ENCODE results near the gene SIRT5. TPM values are rescaled to one million over a fixed set of nuclear protein-coding genes. Genes with fewer than 3 reads are reported as not detected.
A peak's percentile ranks its signal among the peaks of the same experiment; 100 is the strongest.

SIRT5 gene
- total RNA-seq, 1 donor from 2014 or later: 5.7 TPM

DNA sequence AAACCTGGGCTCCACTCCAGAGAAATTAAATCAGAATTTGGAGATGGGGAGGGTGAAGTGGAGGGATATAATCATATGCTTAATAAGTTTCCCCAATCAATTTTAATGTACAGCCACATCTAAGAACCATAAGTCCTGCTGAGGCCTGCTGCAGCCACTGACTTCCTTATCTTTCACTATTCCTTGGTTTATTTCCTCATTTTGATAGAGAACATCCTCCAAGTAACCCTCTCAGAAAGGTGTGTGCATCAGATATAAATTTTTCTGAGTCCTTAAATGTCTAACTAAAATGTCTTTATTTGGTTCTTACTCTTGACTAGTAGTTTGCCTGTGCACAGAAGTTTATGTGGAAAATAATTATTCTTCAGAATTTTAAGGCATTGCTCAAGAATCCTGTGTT is 23.7 kb upstream of the SIRT5 start:
- no peak for DNase-seq (ENCODE audit: low read depth)

DNA sequence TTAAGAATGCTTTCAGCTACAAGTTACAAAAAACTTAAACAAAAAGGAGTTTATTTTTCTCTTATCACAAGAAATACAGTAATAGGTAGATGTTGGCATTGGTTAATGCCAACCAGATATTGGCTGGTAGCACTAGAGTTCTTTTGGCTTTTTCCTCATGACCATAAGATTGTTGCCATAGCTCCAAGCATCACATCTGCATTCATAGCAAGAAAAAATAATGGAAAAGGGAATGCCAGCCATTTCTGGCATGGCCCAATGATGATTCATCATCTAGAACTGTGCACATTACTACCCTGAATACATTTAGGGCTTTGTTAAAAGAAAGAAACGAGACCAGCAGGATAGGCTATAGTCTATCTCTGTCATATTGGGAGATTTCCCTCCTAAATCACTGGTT is 20.8 kb upstream of the SIRT5 start:
- no peak for DNase-seq (ENCODE audit: low read depth)

DNA sequence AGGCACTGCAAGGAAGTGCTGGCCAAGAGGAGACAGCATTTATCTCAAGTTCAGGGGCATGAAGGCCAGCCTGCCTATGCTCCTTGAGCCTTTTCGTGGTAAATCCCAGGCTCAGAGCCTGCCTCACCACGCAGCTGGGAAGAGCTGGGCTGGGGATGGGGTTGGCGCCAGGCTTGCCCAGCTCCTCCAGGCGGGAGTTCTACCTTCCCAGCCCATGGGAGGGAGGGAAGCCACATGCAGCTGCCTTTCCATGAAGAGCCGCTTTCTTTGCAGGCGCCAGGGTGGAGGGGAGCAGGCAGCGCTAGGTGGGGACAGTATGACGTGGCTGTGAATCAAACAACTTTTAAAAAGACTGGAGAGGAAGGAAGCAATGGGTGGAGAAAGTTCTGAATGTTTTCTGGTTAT is 19.5 kb upstream of the SIRT5 start:
- peak; percentile 78 for DNase-seq (ENCODE audit: low read depth)

DNA sequence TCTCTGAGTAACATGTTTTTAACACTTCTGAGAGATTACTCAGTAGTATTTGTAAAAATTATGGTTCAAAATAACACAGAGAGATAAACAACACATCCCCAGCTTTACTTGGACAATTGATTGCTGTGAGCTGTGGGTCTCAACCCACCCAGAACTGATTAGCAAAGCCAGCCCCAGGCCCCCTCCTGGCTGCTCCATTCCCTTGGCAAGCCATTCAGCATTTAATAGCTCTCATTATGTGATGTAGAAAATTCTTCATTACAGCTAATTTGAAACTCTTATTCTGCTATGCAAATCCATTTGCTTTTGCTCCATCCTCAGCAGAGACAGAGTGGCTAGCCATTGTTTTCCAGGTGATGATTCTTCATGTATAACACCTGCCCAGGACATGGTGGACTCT is 16.6 kb upstream of the SIRT5 start:
- no peak for DNase-seq (ENCODE audit: low read depth)

- DNase-seq (ENCODE audit: low read depth): no peak
Observed at GRCh38 chr6:13558718-13559117, 15.7 kb upstream of the SIRT5 start.

GRCh38 chr6:13559251-13559650 is 15.2 kb upstream of the SIRT5 start:
- DNase-seq (ENCODE audit: low read depth): no peak

- no peak for DNase-seq (ENCODE audit: low read depth)
Observed at GRCh38 chr6:13559968-13560650, 14.3 kb upstream of the SIRT5 start.

DNA sequence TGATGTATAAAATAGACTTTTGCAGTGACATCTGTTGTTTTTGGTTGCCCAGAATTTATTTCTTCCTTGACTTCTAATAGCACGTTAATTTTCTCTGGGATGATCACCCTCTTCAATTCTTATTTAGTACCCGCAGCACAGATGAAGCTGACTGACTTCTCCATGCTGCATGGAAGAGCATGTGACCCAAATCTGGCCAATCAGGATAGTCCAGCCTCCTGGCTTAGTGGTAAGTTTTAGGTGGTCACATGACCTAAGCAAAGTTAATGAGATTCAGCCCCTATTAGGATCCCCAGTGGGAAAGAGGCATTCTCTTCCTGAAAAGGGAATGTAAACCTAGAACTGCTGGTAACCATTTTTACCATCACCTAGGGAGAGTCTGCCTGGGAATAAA is 13.8 kb upstream of the SIRT5 start:
- DNase-seq (ENCODE audit: low read depth): no peak

GRCh38 chr6:13561624-13562267 is 12.7 kb upstream of the SIRT5 start:
- DNase-seq (ENCODE audit: low read depth): no peak

DNA sequence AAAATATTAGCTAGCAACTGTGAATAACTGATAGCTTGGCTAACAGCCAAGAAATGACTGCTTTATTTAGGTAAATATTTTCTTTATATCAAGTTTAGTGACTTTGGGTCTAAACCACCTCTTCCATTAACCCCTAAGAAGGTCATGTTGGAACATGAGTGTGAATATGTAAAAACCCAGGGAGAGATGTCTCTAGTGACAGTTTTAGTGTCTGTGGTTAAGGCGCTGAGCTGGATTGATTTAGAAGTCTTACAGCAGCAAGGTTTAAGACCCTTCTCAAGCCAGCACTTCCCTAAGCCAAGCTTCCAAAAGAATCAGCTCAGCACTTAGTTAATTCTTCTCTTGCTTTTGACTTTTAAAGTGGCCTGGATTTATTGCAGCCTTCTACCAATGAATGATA is 11.4 kb upstream of the SIRT5 start:
- DNase-seq (ENCODE audit: low read depth): no peak

- no peak for DNase-seq (ENCODE audit: low read depth)
Observed at GRCh38 chr6:13565921-13566320, 8.5 kb upstream of the SIRT5 start.

GRCh38 chr6:13566500-13566899 is 7.9 kb upstream of the SIRT5 start:
- DNase-seq (ENCODE audit: low read depth): no peak

DNA sequence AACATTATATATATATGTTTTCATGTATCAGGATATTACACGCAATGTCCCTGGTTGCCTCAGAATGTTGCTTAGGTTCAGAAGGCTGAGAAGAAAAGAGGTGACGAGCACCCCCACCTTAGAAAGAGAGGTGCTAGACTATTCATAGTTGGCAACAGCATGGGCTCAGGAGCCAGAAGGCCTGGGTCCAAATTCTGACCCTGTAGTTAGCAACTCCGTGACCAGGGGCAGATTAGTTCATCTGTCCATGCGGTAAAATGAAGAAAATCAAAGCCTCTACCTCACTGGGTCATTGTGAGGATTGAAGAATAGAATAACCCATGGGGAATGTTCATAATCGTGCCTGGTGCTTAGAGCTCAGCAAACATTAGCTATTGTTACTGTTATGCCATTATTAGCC is 5.4 kb upstream of the SIRT5 start:
- no peak for DNase-seq (ENCODE audit: low read depth)

GRCh38 chr6:13572240-13572639 is 2.2 kb upstream of the SIRT5 start:
- DNase-seq (ENCODE audit: low read depth): no peak

DNA sequence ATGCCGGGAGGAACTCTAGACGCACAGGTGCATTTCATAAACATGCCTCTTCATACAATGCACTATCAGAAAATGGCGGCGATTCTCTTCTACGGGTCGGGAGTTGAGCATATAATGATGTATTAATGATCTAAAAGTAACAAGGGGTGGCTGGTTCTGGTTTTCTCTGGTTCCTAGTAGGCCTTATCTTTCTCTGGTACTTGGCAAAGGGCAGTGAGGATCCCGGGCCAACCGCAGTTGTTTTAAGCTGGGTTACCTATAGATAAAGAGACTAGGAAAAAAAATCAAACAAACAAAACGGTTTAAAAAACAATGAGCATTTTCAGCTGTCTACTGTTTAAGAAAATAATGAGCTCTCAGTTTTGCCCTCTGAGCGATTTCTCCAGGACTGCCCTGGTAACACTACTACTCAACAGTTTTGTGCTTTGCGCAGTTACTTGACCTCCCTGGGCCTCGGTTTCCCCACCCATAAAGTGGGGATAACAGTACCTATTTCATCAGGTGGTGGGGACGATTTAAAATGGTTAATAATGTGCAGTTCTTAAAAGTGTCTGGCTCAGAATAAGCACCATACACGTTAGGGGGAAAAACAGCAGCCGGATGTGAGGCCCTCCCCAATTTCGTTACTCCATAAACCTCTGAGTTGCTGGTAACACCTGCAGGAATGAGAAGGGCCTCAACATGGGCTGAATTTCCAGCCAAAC is 1.3 kb upstream of the SIRT5 start:
- no peak for DNase-seq (ENCODE audit: low read depth)

DNA sequence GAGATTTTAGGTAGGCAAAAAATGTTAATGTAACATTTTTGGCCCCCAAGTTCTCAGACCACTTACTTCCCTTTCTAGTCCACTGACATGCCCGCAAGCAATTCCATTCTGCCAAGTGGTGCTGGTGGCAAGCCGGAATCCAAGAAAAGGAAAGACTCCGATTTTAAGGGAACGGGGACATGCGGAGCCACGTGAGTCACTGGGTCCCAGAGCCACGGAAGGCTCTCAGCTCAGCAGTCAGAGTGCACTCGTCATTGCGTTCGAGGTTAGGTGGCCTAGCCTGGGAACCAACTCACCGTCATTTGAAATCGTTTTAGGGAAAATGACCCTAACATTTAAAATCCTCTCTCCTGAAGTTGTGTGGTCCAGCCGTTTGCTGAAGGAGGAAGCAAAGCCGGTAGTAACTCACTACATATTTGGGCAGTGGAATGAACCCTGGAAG is 711 bp upstream of the SIRT5 start:
- DNase-seq (ENCODE audit: low read depth): peak; percentile 57

GRCh38 chr6:13574149-13574570 is 241 bp upstream of the SIRT5 start:
- DNase-seq (ENCODE audit: low read depth): peak; percentile 94

DNA sequence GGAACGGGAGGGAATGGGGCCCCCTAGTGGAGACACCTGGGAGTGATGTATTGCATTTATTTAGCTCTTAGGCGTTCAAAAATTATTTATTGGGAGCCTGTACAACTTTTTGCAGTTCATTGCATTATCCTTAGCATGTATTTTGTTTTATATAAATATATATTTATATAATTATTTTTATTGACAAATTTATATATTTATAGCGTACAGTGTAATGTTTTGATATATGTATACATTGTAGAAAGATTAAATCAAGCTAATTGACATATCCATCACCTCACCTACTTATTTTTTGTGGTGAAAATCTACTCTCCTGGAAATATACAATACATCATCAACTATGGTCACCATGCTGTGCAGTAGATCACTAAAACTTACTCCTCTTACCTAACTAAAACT is 975 bp downstream of the SIRT5 start:
- no peak for DNase-seq (ENCODE audit: low read depth)

DNA sequence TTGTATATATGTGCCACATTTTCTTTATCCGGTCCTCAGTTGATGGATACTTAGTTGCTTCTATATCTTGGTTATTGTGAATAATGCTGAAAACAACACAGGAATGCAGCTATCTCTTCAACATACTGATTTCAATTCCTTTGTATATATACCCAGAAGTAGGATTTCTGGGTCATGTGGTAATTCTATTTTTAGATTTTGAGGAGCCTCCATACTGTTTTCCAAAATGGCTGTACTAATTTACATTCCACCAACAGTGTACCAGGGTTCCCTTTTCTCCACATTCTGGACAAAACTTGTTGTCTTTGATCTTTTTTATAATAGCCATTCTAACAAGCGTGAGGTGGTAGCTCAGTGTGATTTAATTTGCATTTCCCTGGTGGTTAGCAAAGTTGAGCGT is 1.6 kb downstream of the SIRT5 start:
- no peak for DNase-seq (ENCODE audit: low read depth)

DNA sequence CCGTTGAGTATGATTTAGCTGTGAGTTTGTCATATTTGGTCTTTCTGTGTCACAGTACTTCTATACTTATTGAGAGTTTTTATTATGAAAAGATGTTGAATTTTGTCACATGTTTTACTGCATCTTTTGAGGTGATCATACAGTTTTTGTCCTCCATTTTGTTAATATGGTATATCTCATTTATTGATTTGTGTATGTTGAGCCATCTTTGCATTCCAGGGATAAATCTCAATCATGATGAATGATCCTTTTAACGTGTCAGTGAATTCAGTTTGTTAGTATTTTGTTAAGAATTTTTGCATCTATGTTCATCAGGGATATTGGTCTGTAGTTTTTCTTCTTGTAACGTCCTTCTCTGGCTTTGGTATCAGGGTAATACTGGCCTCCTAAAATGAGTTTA is 3.5 kb downstream of the SIRT5 start:
- no peak for DNase-seq (ENCODE audit: low read depth)

- no peak for DNase-seq (ENCODE audit: low read depth)
Observed at GRCh38 chr6:13579911-13580310, 5.5 kb downstream of the SIRT5 start.

DNA sequence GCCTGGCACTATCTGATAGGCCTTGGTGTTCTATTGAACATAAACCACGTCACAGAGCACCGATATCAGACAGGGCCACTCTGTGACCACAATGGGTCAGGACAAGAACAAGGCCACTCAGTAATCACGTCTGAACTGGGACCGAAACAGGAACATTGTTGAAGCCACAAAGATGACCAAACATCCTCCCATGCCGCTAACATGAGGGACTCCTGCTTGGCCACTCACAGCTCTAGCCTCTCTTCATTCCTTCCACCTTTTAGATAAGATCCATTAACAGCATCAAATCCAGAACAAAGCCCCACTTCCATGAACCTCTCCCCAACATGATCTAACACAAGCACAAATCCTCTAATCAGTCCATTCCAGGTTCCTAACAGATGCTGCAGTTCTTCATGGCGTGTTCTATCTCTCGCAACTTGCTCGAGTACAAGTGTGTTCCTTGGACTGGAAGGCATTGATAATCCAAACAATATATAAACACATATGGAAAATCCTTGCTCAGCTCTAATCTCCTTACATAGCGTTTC is 7.4 kb downstream of the SIRT5 start:
- DNase-seq (ENCODE audit: low read depth): no peak
